HepG2 (cell line): ENCODE data around the gene CPSF4. TPM values are rescaled to one million over a fixed set of nuclear protein-coding genes. Genes with fewer than 3 reads are reported as not detected.

ENCODE experiments used
- AGO2 ChIP-seq: fragments of 200-400 bp; formaldehyde crosslinking; optimal IDR thresholded peaks from 2 replicates; pipeline ENCODE3; 2017; ENCODE audit warnings: mild to moderate bottlenecking, low read depth, low read length, moderate library complexity
- ARNT ChIP-seq: fragments of 450-650 bp; IDR thresholded peaks from 2 replicates; pipeline ENCODE4 v1.6.1; 2017
- BRCA1 ChIP-seq: sonication (generic); formaldehyde crosslinking; IDR thresholded peaks from 2 replicates; pipeline ENCODE4 v1.4.0; 2020; ENCODE audit warnings: missing genetic modification reagents
- JUN ChIP-seq: sonication (generic); formaldehyde crosslinking; IDR thresholded peaks from 2 replicates; pipeline ENCODE4 v1.4.0; 2020; ENCODE audit warnings: mild to moderate bottlenecking, missing genetic modification reagents
- KLF15 ChIP-seq: sonication (generic); formaldehyde crosslinking; IDR thresholded peaks from 2 replicates; pipeline ENCODE4 v1.8.1; 2023; ENCODE audit warnings: borderline replicate concordance, mild to moderate bottlenecking, inconsistent platforms, missing genetic modification reagents, mixed read lengths
- POLR2A ChIP-seq, 2 experiments: IDR thresholded peaks; 2 replicates each; pipeline ENCODE4 v1.6.1; 2011; ENCODE audit warnings: low read depth in 2 of 2, low read length in 2 of 2, mild to moderate bottlenecking in 1 of 2, moderate library complexity in 1 of 2; ENCODE audit not compliant: insufficient read depth in 1 of 2
- SKI ChIP-seq: fragments of 450-650 bp; IDR thresholded peaks from one replicate; pipeline ENCODE4 v1.6.1; 2018; ENCODE audit warnings: mild to moderate bottlenecking; ENCODE audit not compliant: partially characterized antibody
- ZFP36 ChIP-seq: fragments of 150-350 bp; IDR thresholded peaks from 2 replicates; pipeline ENCODE4 v1.6.1; 2018; ENCODE audit warnings: borderline replicate concordance, low read length, low read depth; ENCODE audit not compliant: partially characterized antibody
- ZNF180 ChIP-seq: sonication (generic); formaldehyde crosslinking; IDR thresholded peaks from 2 replicates; pipeline ENCODE4 v1.4.0; 2020; ENCODE audit warnings: low read depth, missing genetic modification reagents, borderline replicate concordance
- ZNF329 ChIP-seq: sonication (generic); formaldehyde crosslinking; IDR thresholded peaks from 2 replicates; pipeline ENCODE4 v1.9.0; 2021; ENCODE audit warnings: low read depth, mild to moderate bottlenecking, missing genetic modification reagents
- ZNF549 ChIP-seq: sonication (generic); formaldehyde crosslinking; IDR thresholded peaks from 2 replicates; pipeline ENCODE4 v1.5.0; 2020; ENCODE audit warnings: missing genetic modification reagents
- ZNF570 ChIP-seq: sonication (generic); formaldehyde crosslinking; IDR thresholded peaks from 2 replicates; pipeline ENCODE4 v1.4.0; 2020; ENCODE audit warnings: mild to moderate bottlenecking, missing genetic modification reagents, borderline replicate concordance
- ZNF607 ChIP-seq: sonication (generic); formaldehyde crosslinking; IDR thresholded peaks from 2 replicates; pipeline ENCODE4 v1.5.1; 2020; ENCODE audit warnings: missing genetic modification reagents, mild to moderate bottlenecking, borderline replicate concordance
- ZNF660 ChIP-seq: sonication (generic); formaldehyde crosslinking; IDR thresholded peaks from 2 replicates; pipeline ENCODE4 v1.5.1; 2020; ENCODE audit warnings: mild to moderate bottlenecking, low read depth, missing genetic modification reagents, borderline replicate concordance
- ZNF790 ChIP-seq: sonication (generic); formaldehyde crosslinking; IDR thresholded peaks from 2 replicates; pipeline ENCODE4 v1.8.0; 2022; ENCODE audit warnings: missing genetic modification reagents, mild to moderate bottlenecking, borderline replicate concordance
- polyA plus RNA-seq, 8 experiments: library from polyadenylated mRNA; depleted of rRNA in 3 of 8; stranded (reverse) in 7 of 8; unstranded in 1 of 8; fragments of >200 nt; fragmentation: Illumina TruSeq in 4 of 8; extraction: Trizol in 4 of 8; gene quantifications; 2 replicates each; pipeline versions ENCODE4 v1.2.1 to v1.2.3, GENCODE V29; 2011 to 2016; ENCODE audit warnings: low read depth in 4 of 8, missing spikeins in 1 of 8, mixed read lengths in 1 of 8; ENCODE audit not compliant: insufficient read depth in 1 of 8
- total RNA-seq, 5 experiments: library from RNA; depleted of rRNA; stranded (reverse); fragments of >200 nt; fragmentation: Illumina TruSeq; extraction: Trizol; gene quantifications; 2 replicates each; pipeline ENCODE4 v1.2.3, GENCODE V29; 2016; ENCODE audit warnings: low read depth in 1 of 5
- TF ChIP-seq, protein P1 (sequence below): sonication (generic); formaldehyde crosslinking; IDR thresholded peaks from 2 replicates; pipeline ENCODE4 v1.4.0; 2020; ENCODE audit warnings: missing genetic modification reagents
- TF ChIP-seq, protein P2 (sequence below): sonication (generic); formaldehyde crosslinking; IDR thresholded peaks from 2 replicates; pipeline ENCODE4 v1.5.0; 2020; ENCODE audit warnings: mild to moderate bottlenecking, missing genetic modification reagents
- TF ChIP-seq, protein P3 (sequence below): sonication (generic); formaldehyde crosslinking; IDR thresholded peaks from 2 replicates; pipeline ENCODE4 v1.4.0; 2020; ENCODE audit warnings: missing genetic modification reagents

CPSF4 gene
- total and polyA plus RNA-seq, 2 of the 13 experiments (the other 11 are each of a cell fraction or from before 2014, with no cell fraction given), result 34.1 to 49.6 TPM

DNA sequence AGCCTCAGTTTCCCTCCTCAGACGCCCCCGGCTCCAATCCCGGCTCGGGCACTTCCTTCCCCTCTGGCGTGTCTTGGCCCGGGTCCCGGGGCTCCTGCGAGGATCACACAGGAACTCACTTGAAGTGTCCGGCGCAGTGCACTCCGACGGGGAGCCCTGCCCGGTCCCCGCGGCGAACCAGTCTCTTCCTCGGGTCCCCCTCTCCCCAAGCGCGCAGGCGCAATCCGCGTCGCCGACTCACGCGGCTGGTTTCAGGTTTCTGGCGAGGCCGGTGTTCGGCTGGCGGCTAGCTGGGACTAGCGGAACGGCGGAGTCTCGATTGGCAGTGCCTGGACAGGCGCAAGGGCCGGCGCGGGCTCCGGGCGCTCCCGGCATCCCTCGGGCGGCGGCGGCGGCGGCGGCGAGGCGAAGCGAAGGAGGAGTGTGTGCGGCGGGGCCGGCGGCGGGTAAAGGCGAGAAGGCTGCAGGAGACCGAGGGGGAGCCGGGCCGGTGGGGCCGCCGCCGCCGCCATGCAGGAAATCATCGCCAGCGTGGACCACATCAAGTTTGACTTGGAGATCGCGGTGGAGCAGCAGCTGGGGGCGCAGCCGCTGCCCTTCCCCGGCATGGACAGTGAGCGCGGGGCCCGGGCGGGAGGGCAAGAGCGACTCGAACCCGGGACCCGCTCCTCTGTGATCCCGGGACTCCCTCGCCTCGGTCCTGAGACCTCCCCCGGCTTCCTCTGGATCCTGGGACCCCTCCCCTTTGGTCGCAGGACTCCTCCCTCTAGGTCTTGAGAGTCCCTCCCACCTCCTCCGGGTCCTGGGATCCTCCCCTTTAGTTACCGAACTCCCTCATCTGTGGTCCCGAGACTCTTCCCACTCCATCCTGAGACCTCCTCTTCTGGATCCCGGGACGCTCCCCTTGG, at the start of gene CPSF4, which contains the start of gene PTCD1 (continued):
- TF ChIP-seq ZFP36, result no peak
- peak; percentile 83; the same call in 1 of the 2 replicates for TF ChIP-seq ZNF790 (CRISPR knock-in tag)
- TF ChIP-seq, protein P1, sequence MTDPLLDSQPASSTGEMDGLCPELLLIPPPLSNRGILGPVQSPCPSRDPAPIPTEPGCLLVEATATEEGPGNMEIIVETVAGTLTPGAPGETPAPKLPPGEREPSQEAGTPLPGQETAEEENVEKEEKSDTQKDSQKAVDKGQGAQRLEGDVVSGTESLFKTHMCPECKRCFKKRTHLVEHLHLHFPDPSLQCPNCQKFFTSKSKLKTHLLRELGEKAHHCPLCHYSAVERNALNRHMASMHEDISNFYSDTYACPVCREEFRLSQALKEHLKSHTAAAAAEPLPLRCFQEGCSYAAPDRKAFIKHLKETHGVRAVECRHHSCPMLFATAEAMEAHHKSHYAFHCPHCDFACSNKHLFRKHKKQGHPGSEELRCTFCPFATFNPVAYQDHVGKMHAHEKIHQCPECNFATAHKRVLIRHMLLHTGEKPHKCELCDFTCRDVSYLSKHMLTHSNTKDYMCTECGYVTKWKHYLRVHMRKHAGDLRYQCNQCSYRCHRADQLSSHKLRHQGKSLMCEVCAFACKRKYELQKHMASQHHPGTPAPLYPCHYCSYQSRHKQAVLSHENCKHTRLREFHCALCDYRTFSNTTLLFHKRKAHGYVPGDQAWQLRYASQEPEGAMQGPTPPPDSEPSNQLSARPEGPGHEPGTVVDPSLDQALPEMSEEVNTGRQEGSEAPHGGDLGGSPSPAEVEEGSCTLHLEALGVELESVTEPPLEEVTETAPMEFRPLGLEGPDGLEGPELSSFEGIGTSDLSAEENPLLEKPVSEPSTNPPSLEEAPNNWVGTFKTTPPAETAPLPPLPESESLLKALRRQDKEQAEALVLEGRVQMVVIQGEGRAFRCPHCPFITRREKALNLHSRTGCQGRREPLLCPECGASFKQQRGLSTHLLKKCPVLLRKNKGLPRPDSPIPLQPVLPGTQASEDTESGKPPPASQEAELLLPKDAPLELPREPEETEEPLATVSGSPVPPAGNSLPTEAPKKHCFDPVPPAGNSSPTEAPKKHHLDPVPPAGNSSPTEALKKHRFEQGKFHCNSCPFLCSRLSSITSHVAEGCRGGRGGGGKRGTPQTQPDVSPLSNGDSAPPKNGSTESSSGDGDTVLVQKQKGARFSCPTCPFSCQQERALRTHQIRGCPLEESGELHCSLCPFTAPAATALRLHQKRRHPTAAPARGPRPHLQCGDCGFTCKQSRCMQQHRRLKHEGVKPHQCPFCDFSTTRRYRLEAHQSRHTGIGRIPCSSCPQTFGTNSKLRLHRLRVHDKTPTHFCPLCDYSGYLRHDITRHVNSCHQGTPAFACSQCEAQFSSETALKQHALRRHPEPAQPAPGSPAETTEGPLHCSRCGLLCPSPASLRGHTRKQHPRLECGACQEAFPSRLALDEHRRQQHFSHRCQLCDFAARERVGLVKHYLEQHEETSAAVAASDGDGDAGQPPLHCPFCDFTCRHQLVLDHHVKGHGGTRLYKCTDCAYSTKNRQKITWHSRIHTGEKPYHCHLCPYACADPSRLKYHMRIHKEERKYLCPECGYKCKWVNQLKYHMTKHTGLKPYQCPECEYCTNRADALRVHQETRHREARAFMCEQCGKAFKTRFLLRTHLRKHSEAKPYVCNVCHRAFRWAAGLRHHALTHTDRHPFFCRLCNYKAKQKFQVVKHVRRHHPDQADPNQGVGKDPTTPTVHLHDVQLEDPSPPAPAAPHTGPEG (CRISPR knock-in tag), result peak; percentile 81; the same call in 1 of the 2 replicates
- TF ChIP-seq, protein P2, sequence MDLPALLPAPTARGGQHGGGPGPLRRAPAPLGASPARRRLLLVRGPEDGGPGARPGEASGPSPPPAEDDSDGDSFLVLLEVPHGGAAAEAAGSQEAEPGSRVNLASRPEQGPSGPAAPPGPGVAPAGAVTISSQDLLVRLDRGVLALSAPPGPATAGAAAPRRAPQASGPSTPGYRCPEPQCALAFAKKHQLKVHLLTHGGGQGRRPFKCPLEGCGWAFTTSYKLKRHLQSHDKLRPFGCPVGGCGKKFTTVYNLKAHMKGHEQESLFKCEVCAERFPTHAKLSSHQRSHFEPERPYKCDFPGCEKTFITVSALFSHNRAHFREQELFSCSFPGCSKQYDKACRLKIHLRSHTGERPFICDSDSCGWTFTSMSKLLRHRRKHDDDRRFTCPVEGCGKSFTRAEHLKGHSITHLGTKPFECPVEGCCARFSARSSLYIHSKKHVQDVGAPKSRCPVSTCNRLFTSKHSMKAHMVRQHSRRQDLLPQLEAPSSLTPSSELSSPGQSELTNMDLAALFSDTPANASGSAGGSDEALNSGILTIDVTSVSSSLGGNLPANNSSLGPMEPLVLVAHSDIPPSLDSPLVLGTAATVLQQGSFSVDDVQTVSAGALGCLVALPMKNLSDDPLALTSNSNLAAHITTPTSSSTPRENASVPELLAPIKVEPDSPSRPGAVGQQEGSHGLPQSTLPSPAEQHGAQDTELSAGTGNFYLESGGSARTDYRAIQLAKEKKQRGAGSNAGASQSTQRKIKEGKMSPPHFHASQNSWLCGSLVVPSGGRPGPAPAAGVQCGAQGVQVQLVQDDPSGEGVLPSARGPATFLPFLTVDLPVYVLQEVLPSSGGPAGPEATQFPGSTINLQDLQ (CRISPR knock-in tag), result no peak
- no peak for TF ChIP-seq ARNT
- peak; percentile 52 for TF ChIP-seq SKI
- TF ChIP-seq BRCA1 (CRISPR knock-in tag), result no peak
- TF ChIP-seq KLF15 (CRISPR knock-in tag), result no peak
- TF ChIP-seq ZNF180 (CRISPR knock-in tag), result no peak
- no peak for TF ChIP-seq ZNF607 (CRISPR knock-in tag)
- TF ChIP-seq ZNF660 (CRISPR knock-in tag), result no peak
- peak; percentile 52 to 91; a peak in 3 of 4 replicates for TF ChIP-seq POLR2A (IDR thresholded peaks at IDR 0.05; ENCODE audit: insufficient read depth in 1 of 2, low read depth in 2 of 2, low read length in 2 of 2)
- TF ChIP-seq ZNF549 (CRISPR knock-in tag), result no peak
- TF ChIP-seq JUN, result peak; percentile 79; the same call in 1 of the 2 replicates
- peak; percentile 86; the same call in 1 of the 2 replicates for TF ChIP-seq ZNF329 (CRISPR knock-in tag)
- TF ChIP-seq, protein P3, sequence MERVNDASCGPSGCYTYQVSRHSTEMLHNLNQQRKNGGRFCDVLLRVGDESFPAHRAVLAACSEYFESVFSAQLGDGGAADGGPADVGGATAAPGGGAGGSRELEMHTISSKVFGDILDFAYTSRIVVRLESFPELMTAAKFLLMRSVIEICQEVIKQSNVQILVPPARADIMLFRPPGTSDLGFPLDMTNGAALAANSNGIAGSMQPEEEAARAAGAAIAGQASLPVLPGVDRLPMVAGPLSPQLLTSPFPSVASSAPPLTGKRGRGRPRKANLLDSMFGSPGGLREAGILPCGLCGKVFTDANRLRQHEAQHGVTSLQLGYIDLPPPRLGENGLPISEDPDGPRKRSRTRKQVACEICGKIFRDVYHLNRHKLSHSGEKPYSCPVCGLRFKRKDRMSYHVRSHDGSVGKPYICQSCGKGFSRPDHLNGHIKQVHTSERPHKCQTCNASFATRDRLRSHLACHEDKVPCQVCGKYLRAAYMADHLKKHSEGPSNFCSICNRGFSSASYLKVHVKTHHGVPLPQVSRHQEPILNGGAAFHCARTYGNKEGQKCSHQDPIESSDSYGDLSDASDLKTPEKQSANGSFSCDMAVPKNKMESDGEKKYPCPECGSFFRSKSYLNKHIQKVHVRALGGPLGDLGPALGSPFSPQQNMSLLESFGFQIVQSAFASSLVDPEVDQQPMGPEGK (CRISPR knock-in tag), result 0 out of 2 replicates have a peak, but pooled peaks have one; percentile 23
- TF ChIP-seq ZNF570, result no peak
- TF ChIP-seq AGO2, result peak; percentile 88
